Ishikawa (cell line): Measurements from ENCODE around the gene TECPR2.

Experiments used
- CREB1 ChIP-seq: IDR thresholded peaks from 2 replicates; pipeline ENCODE4 v1.6.1; 2012; ENCODE audit warnings: low read depth
- EP300 ChIP-seq: IDR thresholded peaks from 2 replicates; pipeline ENCODE4 v1.6.1; 2012; ENCODE audit warnings: borderline replicate concordance
- NFIC ChIP-seq: IDR thresholded peaks from 2 replicates; pipeline ENCODE4 v1.6.1; 2012
- RAD21 ChIP-seq: IDR thresholded peaks from 2 replicates; pipeline ENCODE4 v1.6.1; 2012; ENCODE audit warnings: low read depth
- REST ChIP-seq: IDR thresholded peaks from 2 replicates; pipeline ENCODE4 v1.6.1; 2012; ENCODE audit warnings: low read depth, mild to moderate bottlenecking
- TEAD4 ChIP-seq: IDR thresholded peaks from 2 replicates; pipeline ENCODE4 v1.6.1; 2012
- USF1 ChIP-seq: IDR thresholded peaks from 2 replicates; pipeline ENCODE4 v1.6.1; 2012
- YY1 ChIP-seq: IDR thresholded peaks from 2 replicates; pipeline ENCODE4 v1.6.1; 2012; ENCODE audit warnings: low read depth
- TF ChIP-seq, protein P1 (sequence below): IDR thresholded peaks from 2 replicates; pipeline ENCODE4 v1.6.1; 2012

GRCh38 chr14:102503641-102504327 lies 141.0 kb downstream of the TECPR2 start:
- TF ChIP-seq, protein P1, sequence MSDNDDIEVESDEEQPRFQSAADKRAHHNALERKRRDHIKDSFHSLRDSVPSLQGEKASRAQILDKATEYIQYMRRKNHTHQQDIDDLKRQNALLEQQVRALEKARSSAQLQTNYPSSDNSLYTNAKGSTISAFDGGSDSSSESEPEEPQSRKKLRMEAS = no peak
- TF ChIP-seq REST (no peak), TEAD4 (no peak), NFIC (no peak), USF1 (no peak), EP300 (no peak), CREB1 (no peak), YY1 (no peak), RAD21 (no peak)
